GM23338 (cell line): ENCODE results near the gene VCX2. TPM values are rescaled to one million over a fixed set of nuclear protein-coding genes. Genes with fewer than 3 reads are reported as not detected.

Experiments
- ATAC-seq: fragments of 200-7000 bp; cut with Tn5 transposase; 3 replicates; pipeline ENCODE4 v1.9.1; 2020
- DNase-seq: peaks from one replicate; pipeline ENCODE4 v3.0.0-alpha.2; 2015; ENCODE audit warnings: low spot score
- H2AFZ ChIP-seq: fragments of 200-600 bp; sonication (generic); 2 replicates; pipeline ENCODE4 v1.8.0; 2016; ENCODE audit warnings: antibody characterized with exemption, mild to moderate bottlenecking, moderate library complexity
- H3F3A ChIP-seq: fragments of 200-600 bp; sonication (generic); replicated peaks from 2 replicates; pipeline ENCODE4 v1.8.0; 2017; ENCODE audit warnings: antibody characterized with exemption, mixed run types, low read depth
- H3K27ac ChIP-seq: fragments of 200-600 bp; sonication (generic); 2 replicates; pipeline ENCODE4 v1.6.1; 2016; ENCODE audit warnings: low read depth
- H3K27me3 ChIP-seq: fragments of 200-600 bp; sonication (generic); 2 replicates; pipeline ENCODE4 v1.8.0; 2016; ENCODE audit warnings: mild to moderate bottlenecking, mixed run types, moderate library complexity; ENCODE audit not compliant: insufficient read depth
- H3K36me3 ChIP-seq: fragments of 200-600 bp; sonication (generic); 2 replicates; pipeline ENCODE4 v1.8.0; 2016; ENCODE audit warnings: mild to moderate bottlenecking; ENCODE audit not compliant: insufficient read depth
- H3K4me1 ChIP-seq: fragments of 200-600 bp; sonication (generic); 2 replicates; pipeline ENCODE4 v1.8.0; 2016; ENCODE audit warnings: mild to moderate bottlenecking, moderate library complexity; ENCODE audit not compliant: insufficient read depth
- H3K4me2 ChIP-seq: fragments of 200-600 bp; sonication (generic); 2 replicates; pipeline ENCODE4 v1.7.1; 2017; ENCODE audit warnings: mixed run types
- H3K4me3 ChIP-seq: fragments of 200-600 bp; sonication (generic); 2 replicates; pipeline ENCODE4 v1.6.1; 2016; ENCODE audit warnings: mixed run types
- H3K79me2 ChIP-seq: fragments of 200-600 bp; sonication (generic); replicated peaks from 2 replicates; pipeline ENCODE4 v1.8.0; 2017; ENCODE audit warnings: mild to moderate bottlenecking; ENCODE audit not compliant: insufficient read depth
- H3K9me2 ChIP-seq: fragments of 200-600 bp; sonication (generic); 2 replicates; pipeline ENCODE4 v1.8.0; 2017; ENCODE audit not compliant: insufficient read depth
- H4K20me1 ChIP-seq: fragments of 200-600 bp; sonication (generic); replicated peaks from 2 replicates; pipeline ENCODE4 v1.8.0; 2017; ENCODE audit warnings: mild to moderate bottlenecking; ENCODE audit not compliant: insufficient read depth
- H3K27ac Mint-ChIP-seq: 2 replicates; pipeline ENCODE4 v1.8.0; 2020; ENCODE audit warnings: inconsistent platforms, mild to moderate bottlenecking, moderate library complexity, mixed read lengths
- H3K27me3 Mint-ChIP-seq: 3 replicates; pipeline ENCODE4 v1.8.0; 2022; ENCODE audit warnings: low read depth, mild to moderate bottlenecking, moderate library complexity, mixed read lengths, inconsistent platforms; ENCODE audit not compliant: insufficient read depth, poor library complexity
- H3K36me3 Mint-ChIP-seq: 3 replicates; pipeline ENCODE4 v1.8.0; 2021; ENCODE audit warnings: low read depth, mild to moderate bottlenecking, inconsistent platforms, moderate library complexity, mixed read lengths
- H3K4me1 Mint-ChIP-seq: 3 replicates; pipeline ENCODE4 v1.8.0; 2020; ENCODE audit warnings: mild to moderate bottlenecking, inconsistent platforms, mixed read lengths
- H3K4me3 Mint-ChIP-seq: 3 replicates; pipeline ENCODE4 v1.8.0; 2021; ENCODE audit warnings: moderate library complexity, mild to moderate bottlenecking, inconsistent platforms, mixed read lengths
- H3K9me3 Mint-ChIP-seq: 3 replicates; pipeline ENCODE4 v1.8.0; 2020; ENCODE audit warnings: moderate library complexity, mild to moderate bottlenecking, inconsistent platforms, mixed read lengths
- CREB1 ChIP-seq: fragments of 250-450 bp; sonication (Bioruptor Pico); IDR thresholded peaks from 2 replicates; pipeline ENCODE4 v1.5.0; 2020; ENCODE audit warnings: low read depth, mild to moderate bottlenecking, moderate library complexity
- CTCF ChIP-seq, 2 experiments: fragments of 200-600 bp in 1 of 2; sonication (generic) in 1 of 2; conservative IDR thresholded peaks; 2 replicates each; pipeline versions ENCODE4 v1.5.1 to v1.6.1; 2016 to 2017; ENCODE audit warnings: antibody characterized with exemption in 2 of 2, low read depth in 2 of 2, mild to moderate bottlenecking in 2 of 2, moderate library complexity in 1 of 2
- ETS1 ChIP-seq: IDR thresholded peaks from 2 replicates; pipeline ENCODE4 v1.6.1; 2016; ENCODE audit warnings: antibody characterized with exemption
- EZH2 ChIP-seq: fragments of 200-600 bp; sonication (generic); IDR thresholded peaks from one replicate; pipeline ENCODE4 v1.8.0; 2017; ENCODE audit warnings: antibody characterized with exemption, mild to moderate bottlenecking, low read depth; ENCODE audit not compliant: unreplicated experiment
- EZH2phosphoT487 ChIP-seq: fragments of 200-600 bp; sonication (generic); IDR thresholded peaks from one replicate; pipeline ENCODE4 v1.8.1; 2018; ENCODE audit warnings: antibody characterized with exemption; ENCODE audit not compliant: unreplicated experiment
- JUNB ChIP-seq: IDR thresholded peaks from one replicate; pipeline ENCODE4 v1.6.1; 2016; ENCODE audit warnings: antibody characterized with exemption; ENCODE audit not compliant: unreplicated experiment
- NANOG ChIP-seq: IDR thresholded peaks from 2 replicates; pipeline ENCODE4 v1.6.1; 2016; ENCODE audit warnings: antibody characterized with exemption, borderline replicate concordance
- STAT1 ChIP-seq: IDR thresholded peaks from one replicate; pipeline ENCODE4 v1.6.1; 2016; ENCODE audit warnings: antibody characterized with exemption; ENCODE audit not compliant: unreplicated experiment
- ZNF114 ChIP-seq: fragments of 250-450 bp; sonication (Bioruptor Pico); IDR thresholded peaks from 2 replicates; pipeline ENCODE4 v1.5.0; 2020; ENCODE audit warnings: mild to moderate bottlenecking, moderate library complexity
- ZNF331 ChIP-seq: fragments of 250-450 bp; sonication (Bioruptor Pico); IDR thresholded peaks from 2 replicates; pipeline ENCODE4 v1.5.0; 2020; ENCODE audit warnings: low read depth, mild to moderate bottlenecking, moderate library complexity
- polyA plus RNA-seq: library from polyadenylated mRNA; unstranded; fragments of >200 nt; fragmentation: Nextera tagmentation; extraction: Ambion mirVana; gene quantifications from 2 replicates; pipeline ENCODE4 v1.2.1, GENCODE V29; 2016
- total RNA-seq: library from RNA; depleted of rRNA; stranded (reverse); fragments of >200 nt; shearing (Covaris generic); gene quantifications from 2 replicates; pipeline ENCODE4 v1.2.3, GENCODE V29; 2014
- TF ChIP-seq, protein P1 (sequence below): IDR thresholded peaks from one replicate; pipeline ENCODE4 v1.6.1; 2018; ENCODE audit warnings: antibody characterized with exemption; ENCODE audit not compliant: unreplicated experiment

VCX2 gene
- total and polyA plus RNA-seq, 2 experiments from 2014 or later: not detected

DNA sequence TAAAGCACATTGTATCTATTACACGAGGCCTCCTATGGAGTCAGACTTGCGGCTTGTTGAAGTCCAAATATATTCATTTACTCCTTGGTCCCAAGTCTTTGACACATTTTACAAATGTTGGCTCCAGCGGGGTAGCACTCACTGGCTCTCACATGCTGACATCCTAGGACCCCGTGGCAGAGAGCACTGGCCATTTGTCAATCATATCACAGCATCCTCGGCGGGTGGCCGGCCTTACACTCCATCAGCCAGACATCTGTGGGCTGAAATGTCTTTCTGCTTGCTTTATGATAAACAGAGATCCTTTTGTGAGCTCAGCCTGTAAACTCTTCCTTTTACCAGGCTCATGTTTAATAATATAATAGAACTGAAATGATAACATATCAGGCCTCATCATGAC, 25.7 kb upstream of the VCX2 start (continued):
- TF ChIP-seq ETS1 (no peak), CTCF (conservative IDR thresholded peaks at IDR 0.05; ENCODE audit: low read depth in 2 of 2) (no peak), EZH2phosphoT487 (no peak)
- TF ChIP-seq, protein P1, sequence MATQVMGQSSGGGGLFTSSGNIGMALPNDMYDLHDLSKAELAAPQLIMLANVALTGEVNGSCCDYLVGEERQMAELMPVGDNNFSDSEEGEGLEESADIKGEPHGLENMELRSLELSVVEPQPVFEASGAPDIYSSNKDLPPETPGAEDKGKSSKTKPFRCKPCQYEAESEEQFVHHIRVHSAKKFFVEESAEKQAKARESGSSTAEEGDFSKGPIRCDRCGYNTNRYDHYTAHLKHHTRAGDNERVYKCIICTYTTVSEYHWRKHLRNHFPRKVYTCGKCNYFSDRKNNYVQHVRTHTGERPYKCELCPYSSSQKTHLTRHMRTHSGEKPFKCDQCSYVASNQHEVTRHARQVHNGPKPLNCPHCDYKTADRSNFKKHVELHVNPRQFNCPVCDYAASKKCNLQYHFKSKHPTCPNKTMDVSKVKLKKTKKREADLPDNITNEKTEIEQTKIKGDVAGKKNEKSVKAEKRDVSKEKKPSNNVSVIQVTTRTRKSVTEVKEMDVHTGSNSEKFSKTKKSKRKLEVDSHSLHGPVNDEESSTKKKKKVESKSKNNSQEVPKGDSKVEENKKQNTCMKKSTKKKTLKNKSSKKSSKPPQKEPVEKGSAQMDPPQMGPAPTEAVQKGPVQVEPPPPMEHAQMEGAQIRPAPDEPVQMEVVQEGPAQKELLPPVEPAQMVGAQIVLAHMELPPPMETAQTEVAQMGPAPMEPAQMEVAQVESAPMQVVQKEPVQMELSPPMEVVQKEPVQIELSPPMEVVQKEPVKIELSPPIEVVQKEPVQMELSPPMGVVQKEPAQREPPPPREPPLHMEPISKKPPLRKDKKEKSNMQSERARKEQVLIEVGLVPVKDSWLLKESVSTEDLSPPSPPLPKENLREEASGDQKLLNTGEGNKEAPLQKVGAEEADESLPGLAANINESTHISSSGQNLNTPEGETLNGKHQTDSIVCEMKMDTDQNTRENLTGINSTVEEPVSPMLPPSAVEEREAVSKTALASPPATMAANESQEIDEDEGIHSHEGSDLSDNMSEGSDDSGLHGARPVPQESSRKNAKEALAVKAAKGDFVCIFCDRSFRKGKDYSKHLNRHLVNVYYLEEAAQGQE: no peak

DNA sequence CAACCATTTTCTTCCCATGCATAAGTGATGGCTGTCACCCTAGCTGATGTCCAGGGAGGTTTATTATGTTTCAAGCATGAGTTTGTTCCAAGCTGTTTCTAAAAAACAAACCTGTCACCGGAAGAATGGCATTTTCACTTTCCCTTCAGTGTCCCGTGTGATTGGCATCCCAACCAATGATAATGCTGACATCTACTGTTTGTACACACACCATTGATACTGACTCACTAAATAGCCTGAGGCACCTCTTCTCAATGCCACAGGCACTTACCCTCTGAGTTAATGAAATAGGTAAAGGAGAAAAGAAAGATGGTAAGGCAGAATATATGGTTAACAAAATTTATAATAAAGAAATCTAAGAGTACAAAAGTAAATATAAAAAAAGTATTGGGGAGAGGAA, 23.1 kb upstream of the VCX2 start:
- H3K4me1 Mint-ChIP-seq: peaks cover 12% of the 10 kb centered on the region
- H3K27me3 Mint-ChIP-seq: no peaks in the 10 kb centered on the region
- TF ChIP-seq EZH2phosphoT487 (no peak), ZNF114 (CRISPR knock-in tag) (no peak), STAT1 (no peak), JUNB (no peak), ETS1 (no peak), NANOG (no peak), CTCF (conservative IDR thresholded peaks at IDR 0.05; ENCODE audit: low read depth in 2 of 2) (no peak), CREB1 (CRISPR knock-in tag) (no peak), EZH2 (no peak), ZNF331 (CRISPR knock-in tag) (no peak)
- TF ChIP-seq, protein P1: no peak

More for the DNA sequence above, 23.1 kb upstream of the VCX2 start:
- Histone ChIP-seq H3K79me2 (no peaks in the 10 kb centered on the region), H3F3A (no peaks in the 10 kb centered on the region), H2AFZ (no peak overlapping the region), H3K27me3 (no peaks in the 10 kb centered on the region), H3K4me1 (0 out of 2 replicates have a peak, but pooled peaks cover 4% of the 10 kb centered on the region), H3K27ac (no peak overlapping the region), H3K4me2 (no peak overlapping the region), H3K4me3 (no peak overlapping the region), H3K36me3 (no peaks in the 10 kb centered on the region), H4K20me1 (no peaks in the 10 kb centered on the region), H3K9me2 (no peaks in the 10 kb centered on the region)
- DNase-seq: no peak
- no peak overlapping the region for H3K4me3 Mint-ChIP-seq
- no peaks in the 10 kb centered on the region for H3K9me3 Mint-ChIP-seq
- no peak overlapping the region for H3K27ac Mint-ChIP-seq
- no peak for ATAC-seq
- no peaks in the 10 kb centered on the region for H3K36me3 Mint-ChIP-seq
